Measurements from ENCODE around the gene CHRDL2.
"Not testable (repeated sequence)": the region's sequence is repeated elsewhere in the genome, so short reads cannot be mapped to it uniquely, and the experiment has no call there.

The CHRDL2 gene, protein sequence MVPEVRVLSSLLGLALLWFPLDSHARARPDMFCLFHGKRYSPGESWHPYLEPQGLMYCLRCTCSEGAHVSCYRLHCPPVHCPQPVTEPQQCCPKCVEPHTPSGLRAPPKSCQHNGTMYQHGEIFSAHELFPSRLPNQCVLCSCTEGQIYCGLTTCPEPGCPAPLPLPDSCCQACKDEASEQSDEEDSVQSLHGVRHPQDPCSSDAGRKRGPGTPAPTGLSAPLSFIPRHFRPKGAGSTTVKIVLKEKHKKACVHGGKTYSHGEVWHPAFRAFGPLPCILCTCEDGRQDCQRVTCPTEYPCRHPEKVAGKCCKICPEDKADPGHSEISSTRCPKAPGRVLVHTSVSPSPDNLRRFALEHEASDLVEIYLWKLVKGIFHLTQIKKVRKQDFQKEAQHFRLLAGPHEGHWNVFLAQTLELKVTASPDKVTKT

DNA sequence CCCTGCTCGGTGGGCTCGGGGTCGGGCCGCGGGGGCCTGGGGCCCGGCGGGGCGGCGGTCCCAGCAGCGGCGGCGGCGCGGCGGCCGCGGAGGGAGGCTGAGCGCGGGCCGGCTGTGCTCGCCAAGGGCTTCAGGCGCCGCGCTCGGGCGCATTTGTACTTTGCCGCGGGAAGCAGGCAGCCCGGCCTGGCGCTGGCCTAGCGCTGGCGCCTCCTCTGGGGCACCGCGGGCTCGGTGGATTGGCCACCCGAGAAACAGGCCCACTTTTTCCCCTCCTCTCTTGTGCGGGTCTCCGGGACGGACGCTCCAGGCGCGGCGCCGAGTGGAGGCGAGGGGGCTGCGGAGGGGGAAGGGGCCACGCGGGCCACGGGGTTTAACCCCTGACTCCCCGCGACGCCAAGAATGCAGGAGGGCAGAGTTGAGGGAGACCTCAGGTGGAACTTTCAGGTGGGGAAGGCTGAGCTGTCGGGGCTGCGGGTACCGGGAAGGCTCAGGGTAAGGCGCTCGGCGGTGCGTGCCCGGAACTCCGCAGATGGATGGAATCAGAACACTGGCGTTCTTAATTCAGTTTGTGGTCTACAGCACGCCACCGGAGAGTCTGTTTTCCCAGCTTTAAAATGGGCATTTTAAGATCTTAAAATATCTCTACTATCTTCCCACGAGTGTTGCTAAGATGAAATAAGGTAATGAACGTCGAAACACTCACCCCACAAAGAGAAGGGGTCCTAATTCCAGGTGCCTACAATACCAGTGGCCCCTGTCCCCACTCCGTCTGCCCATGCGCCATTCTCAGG is at the start of gene CHRDL2:
Gene CHRDL2, minus strand, starts transcription at position 126 of the 794 bp plus-strand sequence. CDS start 538 bp downstream, outside the sequence.
- peak; percentile 51 for DNase-seq

DNA sequence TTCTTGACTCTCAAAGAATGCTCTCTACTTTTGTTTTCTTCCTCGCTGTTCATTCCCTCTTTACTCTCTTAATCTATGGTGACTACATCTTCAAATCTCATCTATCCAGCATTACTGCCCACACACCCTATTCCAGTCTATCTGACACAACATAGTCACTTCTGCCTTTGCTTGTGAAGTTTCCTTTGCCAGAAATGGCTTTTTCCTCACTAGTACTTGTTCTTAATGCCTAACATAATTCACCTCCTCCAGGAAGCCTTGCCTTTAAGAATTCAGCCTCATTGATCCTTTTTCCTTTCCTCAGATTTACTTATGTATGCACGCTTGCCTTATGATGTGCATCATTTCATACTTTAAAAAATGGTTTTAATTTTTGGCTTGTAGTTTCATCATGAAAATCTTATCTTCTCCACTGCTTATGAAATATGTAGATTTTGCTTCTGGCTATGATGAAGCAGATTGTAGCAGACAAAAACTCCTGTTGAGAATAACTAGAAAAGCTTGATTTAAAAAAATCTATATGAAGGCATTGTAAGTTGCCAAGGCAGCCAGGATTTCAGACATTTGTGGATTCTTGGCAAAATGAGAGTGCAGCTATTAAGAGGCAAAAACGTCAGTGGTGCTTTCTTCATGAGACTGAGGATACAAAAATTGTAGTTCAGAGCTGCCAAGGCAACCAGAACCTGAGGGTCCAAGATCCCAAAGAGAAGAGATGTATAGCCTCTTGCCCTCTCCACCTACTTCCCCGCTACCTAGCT is 49.2 kb upstream of the CHRDL2 start:
- DNase-seq: no peak

DNA sequence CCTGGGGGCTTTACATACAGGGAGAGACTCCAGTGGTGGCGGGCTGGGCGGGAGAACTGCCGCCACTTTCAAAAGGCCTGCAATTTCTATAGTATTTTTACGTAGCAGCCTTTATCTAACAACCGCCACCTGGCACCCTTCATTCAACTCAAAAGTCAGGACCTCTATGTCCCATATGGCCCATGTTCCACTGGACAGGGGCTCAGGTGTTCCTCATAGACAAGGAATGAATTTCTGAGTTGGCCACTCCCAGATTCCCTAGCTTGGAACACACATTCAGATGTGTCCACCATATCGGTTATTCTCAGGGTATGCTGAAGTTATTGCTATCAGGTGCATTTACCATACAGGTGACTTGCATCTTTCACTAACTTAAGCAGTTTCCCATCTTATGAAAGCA is 47.4 kb upstream of the CHRDL2 start:
- DNase-seq: no peak

DNA sequence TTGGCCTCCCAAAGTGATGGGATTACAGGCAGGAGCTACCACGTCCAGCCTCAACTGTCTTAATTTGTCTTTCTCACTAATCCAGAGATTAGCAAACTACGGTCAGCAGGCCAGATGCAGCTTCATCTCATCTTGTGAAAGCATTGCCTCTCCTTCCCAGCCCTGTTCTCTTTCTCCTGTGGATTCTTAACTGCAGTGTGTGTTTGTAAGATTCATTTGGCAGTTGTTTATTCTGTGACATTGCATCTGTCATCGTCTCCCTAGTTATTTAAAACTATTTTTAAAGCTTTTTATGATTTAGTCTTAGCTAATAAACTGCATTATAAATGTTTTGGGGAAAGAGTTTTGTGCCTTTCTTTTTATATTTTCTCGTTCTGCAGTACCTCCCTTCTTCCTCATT is 46.7 kb upstream of the CHRDL2 start:
- DNase-seq: no peak

DNA sequence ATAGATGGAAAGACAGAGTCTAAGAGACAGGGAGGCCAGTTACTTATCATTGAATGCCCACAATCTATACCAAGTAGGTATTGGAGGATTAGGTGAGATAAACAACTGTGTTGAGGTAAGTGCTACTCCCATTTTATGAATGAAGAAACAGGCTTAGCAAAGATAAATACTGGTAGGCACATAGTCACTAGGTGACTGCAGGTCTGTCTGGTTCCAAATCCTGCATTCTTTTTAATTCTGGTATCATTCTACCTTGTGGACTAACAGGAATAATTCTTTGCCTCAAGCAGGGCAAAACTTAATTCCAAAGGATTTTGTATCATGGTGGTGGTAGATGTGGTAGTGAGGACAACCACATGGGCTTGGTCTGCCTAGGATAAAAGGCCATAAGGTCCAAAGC is 45.8 kb upstream of the CHRDL2 start:
- DNase-seq: no peak

DNA sequence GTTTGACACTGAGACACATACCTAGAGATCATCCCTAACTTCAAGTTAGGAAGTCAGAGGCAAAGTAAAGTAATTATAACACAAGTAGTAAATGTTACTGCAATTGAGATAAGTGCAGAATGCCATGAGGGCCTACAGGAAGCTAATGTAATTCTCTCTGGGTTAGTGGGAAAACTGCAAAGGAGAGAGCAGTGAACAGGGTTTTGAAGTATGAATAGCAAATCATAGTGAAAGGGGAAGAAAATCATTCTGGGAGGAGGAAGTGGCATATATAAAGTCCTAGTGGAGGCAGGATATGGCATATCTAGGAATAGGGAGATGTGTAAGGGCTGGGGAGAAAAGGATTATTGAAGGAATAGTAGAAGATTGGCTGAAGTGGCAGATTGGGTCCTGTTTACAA is 45.3 kb upstream of the CHRDL2 start:
- DNase-seq: no peak

DNA sequence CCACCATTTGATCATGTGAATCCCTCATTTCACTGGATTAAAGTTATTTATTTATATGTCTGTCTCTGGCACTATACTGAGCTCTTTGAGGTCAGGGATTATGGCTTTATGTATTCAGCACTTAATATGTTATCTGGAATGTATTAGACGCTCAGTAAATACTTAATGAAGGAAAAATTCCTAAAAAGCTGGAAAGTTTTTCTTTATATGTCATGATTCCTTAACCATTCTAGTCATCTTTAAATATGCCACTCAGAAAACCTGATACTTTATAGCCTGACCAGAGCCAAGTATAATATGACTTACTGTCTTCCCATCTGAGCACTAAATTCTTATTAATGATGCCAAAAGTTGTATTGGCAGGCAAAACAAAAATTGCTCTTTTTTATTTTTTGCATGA is 44.5 kb upstream of the CHRDL2 start:
- DNase-seq: no peak

DNA sequence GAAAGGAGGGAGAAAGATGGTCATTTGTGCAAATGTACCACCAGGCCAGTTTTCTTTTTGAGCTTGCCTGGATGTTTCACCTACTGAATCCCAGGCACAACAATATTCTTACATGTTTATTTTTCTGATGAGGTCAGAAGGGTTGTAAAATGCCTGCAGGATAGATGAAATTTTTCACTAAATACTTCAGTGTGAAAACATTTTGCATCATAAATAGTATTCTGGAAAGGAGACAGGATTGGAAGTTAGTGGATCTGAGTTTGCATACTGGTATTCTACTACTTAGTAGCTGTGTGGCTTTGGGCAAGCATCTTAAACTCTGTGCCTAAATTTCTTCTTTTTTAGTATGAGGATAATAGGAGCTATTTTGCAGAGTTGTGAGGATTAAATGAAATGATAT is 42.2 kb upstream of the CHRDL2 start:
- DNase-seq: no peak

DNA sequence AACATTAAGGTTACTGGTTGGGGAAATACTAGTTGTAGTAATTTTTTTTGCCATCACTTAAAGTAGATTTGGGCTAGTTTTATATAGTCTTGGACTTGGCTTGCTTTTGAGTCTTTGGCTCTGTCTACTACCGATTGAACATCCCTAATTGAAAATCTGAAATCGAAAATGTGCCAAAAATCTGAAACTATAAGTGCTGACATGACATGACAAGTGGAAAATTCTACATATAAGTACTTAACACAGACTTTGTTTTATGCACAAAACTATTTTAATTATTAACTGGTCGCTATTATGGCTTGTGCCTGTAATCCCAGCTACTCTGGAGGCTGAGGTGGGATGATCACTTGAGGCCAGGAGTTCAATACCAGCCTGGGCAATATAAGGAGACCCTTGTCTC is 39.9 kb upstream of the CHRDL2 start:
- DNase-seq: no peak

DNA sequence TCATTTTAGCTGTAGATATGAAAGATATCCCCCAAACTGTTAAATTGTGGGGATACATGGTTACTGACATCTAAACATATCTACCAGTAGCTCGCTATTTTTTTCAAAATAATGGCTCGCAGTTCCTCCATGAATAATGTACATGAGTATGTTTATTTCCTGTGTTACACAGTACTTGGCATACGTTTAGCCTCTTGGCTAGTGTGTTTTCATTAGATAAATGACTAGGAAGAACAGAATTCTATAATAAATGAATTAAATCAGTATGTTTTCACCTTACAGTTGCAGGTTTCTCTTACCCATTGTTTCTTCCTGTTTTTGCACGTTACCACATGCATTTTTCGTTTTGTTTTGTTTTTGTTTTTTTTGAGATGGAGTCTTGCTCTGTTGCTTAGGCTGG is 39.2 kb upstream of the CHRDL2 start:
- no peak for DNase-seq

DNA sequence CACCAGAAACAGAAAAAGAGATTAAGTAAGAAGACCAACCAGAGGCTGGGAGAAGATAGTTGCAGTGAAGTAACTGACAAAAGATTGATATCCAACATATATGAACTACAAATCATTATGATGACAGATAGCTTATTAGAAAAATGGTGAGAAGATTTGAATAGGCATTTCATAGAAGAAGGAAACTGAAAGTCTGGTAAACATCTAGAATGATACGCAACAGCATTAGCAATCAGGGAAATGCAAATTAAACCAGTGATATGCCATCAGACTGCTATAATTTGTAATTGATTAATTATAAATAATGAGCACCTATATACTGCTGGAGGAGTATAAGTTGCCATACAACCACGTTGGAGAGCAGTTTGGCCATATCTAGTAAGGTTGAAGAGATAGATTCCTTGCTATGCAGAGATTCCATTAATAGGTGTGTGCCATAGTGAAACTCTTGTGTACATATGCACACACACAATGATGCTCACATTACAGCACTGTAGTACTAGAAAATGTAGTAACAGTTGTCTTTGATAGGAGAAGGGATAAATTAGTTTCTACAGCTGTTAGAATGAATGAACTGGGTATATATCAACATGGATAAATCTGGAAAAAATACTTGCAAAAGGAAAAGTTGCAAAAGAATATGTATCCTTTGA is 38.0 kb upstream of the CHRDL2 start:
- no peak for DNase-seq

DNA sequence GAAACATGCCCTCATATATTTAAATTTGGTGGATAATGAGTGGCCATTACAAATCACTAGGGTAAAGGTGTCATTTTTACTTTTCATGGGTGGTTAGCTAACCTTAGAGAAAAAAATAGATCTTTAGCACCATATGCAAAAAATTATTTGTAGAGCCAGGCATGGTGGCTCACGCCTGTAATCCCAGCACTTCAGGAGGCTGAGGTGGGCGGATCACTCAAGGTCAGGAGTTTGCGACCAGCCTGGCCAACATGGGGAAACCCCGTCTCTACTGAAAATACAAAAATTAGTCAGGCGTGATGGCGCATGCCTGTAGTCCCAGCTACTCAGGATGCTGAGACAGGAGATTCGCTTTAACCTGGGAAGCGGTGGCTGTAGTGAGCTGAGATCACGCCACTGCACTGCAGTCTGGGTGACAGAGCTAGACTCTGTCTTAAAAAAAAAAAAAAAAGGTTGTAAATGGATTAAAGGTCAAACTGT is 37.0 kb upstream of the CHRDL2 start:
- not testable (repeated sequence) for DNase-seq

DNA sequence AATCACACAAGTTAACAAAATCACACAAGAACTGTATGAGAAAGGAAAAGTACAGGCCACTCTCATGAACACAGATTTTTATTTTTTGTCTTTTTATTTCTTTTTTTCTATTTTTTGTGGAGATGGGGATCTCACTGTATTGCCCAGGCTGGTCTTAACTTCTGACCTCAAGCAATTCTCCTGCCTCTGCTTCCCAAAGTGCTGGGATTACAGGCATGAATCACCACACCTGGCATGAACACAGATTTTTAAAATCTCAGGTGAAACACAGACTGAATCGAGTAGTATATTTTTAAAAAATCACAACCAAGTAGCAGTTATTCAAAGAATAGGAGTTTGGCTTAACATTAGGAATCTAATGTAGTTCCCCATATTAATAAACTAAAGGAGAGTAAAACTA is 35.7 kb upstream of the CHRDL2 start:
- no peak for DNase-seq

DNA sequence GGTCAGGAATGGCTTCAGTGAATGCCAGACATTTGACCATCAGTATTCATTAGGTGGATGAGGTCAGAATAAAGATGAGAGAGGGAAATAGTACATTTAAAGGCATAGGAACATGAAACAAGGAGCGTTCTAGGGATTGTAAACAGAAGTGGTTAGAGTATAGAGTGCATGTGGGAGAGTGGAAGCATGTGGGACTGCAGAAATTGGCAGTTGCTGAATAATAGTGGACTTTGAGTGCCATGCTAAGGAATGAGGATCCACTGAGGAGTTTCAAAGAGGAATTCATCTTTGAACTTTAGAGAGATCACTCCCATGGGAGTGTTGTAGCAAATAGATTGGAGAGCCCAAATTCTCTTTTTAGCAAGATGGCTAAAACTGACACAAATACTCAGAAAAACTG is 25.3 kb upstream of the CHRDL2 start:
- DNase-seq: no peak

DNA sequence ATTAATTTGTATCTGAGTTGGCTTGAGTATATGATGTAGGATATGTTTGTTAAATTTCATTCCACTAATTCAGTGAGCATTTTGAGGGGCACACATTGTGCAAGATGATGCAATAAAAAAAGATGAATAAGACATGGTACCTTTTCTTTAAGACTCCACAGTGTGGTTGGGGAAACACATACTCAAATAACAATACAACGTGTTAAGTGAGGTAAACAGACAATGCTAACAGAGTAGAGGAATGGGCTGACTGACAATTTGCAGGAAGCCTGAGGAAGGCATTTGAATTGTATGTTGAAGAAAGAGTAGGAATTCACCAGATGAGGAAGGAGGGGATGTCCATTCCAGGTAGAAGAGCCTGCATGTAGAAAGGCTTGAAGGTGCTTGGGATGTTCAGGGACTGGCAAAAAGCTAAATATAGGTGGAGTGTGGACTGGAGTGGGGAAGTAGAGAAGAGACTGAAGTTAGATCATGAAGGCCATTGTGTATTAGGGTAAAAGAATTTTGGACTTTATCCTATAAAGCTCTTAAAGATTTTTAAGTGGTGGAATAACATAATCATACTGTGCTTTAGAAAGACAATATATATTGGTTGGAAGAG is 24.3 kb upstream of the CHRDL2 start:
- no peak for DNase-seq

DNA sequence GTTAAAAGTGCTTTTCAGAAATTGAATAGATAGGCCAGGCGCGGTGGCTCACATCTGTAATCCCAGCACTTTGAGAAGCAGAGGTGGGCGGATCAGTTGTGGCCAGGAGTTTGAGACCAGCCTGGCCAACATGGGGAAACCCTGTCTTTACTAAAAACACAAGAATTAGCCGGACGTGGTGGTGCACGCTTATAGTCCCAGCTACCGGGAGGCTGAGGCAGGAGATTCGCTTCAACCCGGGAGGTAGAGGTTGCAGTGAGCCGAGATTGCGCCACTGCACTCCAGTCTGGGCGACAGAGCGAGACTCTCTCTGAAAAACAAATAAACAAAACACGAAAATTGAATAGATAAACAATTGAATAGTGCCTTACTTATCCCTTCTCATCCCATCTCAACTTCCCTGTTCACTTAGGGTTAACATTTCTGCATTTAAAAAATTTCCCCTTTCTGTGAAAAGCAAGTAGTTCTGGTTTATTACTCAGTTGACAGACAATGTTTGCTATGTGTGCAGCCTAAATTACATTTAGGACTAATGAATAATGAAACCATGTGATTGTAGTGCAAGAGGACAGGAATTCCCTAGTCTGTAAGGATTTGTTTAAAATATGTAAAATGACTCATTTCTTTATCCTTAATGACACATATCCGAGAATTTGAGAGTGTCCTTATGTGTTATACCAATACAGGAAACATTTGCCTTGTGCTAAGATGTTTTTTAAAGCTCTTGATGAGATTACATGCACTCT is 23.5 kb upstream of the CHRDL2 start:
- no peak for DNase-seq

DNA sequence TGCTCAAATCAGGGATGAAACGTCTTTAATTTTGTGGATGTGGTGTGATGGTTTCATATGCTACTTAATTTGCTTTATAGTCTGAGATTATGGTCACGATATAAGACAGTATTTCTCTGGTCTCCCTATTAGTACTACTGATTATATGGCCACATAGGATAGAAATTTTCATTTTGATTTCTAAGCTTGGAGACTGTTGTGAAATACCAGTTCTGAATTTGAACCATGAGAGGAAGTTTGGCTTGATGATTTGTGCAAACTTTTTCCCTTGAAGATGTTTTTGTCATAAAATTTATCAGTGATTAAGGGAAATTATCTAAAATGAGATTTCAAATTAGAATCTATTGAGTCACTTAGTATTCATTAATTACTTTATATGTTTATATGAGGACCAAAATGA is 20.1 kb upstream of the CHRDL2 start:
- no peak for DNase-seq

DNA sequence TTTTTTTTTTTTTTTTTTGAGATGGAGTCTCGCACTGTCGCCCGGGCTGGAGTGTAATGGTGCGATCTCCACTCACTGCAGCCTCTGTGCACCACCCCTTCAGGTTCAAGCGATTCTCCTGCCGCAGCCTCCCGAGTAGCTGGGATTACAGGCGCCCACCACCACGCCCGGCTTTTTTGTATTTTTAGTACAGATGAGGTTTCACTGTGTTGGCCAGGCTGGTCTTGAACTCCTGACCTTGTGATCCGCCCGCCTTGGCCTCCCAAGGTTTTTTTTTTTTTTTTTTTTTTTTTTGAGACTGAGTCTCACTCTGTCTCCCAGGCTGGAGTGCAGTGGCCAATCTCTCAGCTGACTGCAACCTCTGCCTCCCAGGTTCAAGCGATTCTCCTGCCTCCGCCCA is 19.4 kb upstream of the CHRDL2 start:
- not testable (repeated sequence) for DNase-seq

DNA sequence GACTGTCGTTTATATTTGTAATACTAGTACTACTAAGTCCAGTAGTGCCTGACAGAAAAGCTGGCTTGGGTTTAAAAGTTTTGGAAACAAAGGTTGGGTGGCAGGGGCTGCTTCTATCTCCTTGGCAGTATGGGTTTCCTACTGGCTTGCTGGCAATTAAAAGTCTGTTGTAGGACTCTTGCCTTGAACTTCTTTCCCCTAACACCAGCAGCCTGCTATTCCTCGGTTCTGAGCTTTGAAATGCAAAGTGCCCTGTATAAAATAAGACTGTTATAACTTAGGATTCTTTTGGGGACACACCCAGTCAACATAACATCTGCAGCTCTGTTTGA is 18.7 kb upstream of the CHRDL2 start:
- DNase-seq: no peak

DNA sequence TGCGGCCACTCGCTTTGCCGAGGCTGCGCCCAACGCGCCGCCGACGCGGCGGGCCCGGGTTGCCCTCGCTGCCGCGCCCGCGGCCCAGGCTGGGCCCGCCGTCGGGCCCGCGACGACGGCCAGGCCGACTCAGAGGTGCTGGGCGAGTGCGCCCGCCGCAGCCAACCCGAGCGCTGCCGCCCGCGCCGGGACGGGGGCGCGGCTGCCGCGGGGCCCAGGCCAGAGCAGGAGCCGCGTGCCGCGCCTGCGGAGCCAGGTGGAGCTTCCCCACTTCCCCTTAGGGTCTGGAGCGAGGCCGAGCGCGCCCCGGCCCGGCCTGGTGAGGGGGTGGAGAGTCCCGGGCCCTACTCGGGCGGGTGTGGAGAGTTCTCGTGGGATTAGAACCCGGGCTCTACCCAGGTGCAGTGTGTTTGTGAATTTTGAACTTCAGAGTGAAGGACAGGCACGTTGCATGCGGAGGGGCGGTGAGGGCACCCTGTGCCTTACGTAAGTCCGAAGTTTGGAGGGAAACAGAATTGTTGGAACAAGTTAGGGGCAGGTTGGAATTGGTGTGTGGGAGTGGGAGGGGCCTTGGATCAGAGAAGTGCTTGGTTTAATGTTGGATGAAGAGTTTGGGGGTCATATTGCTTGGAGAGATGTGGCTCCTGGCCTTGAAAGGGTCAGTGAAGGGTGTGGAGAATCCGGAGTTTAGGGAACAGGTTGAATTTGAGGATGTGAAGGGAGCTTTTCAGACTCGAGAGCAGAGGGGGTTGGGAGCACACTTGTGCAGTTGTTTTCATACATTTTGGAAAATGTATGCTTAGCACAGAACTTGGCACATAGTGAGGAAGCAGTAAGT is 18.1 kb upstream of the CHRDL2 start:
- peak; percentile 73 for DNase-seq
